NB4 (cell line): Measurements from ENCODE around the gene CCNB1IP1.

Experiments used
- POLR2A ChIP-seq: IDR thresholded peaks from 2 replicates; pipeline ENCODE4 v1.6.1; 2011; ENCODE audit warnings: mild to moderate bottlenecking; ENCODE audit not compliant: insufficient read length; ENCODE audit errors: extremely low read depth
- TF ChIP-seq, protein P1 (sequence below): IDR thresholded peaks from one replicate; pipeline ENCODE4 v1.5.1; 2012; ENCODE audit warnings: low read depth, low read length

DNA sequence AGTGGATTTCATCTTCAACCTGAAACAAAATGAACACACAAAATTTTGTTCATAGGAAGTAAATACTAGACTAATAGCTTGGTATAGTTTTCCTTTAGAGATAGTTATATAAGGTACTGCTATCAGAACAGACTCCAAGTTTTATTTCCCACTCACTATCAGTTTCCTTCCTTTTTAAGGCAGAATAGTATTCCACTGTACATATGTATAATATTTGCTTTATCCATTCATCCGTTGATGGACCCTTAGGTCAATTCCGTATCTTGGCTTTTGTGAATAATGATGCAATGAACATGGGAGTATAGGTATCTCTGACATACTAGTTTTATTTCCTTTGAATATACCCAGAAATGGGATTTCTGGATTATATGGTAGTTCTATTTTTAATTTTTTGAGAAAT lies 3.7 kb downstream of the CCNB1IP1 start:
- TF ChIP-seq, protein P1, sequence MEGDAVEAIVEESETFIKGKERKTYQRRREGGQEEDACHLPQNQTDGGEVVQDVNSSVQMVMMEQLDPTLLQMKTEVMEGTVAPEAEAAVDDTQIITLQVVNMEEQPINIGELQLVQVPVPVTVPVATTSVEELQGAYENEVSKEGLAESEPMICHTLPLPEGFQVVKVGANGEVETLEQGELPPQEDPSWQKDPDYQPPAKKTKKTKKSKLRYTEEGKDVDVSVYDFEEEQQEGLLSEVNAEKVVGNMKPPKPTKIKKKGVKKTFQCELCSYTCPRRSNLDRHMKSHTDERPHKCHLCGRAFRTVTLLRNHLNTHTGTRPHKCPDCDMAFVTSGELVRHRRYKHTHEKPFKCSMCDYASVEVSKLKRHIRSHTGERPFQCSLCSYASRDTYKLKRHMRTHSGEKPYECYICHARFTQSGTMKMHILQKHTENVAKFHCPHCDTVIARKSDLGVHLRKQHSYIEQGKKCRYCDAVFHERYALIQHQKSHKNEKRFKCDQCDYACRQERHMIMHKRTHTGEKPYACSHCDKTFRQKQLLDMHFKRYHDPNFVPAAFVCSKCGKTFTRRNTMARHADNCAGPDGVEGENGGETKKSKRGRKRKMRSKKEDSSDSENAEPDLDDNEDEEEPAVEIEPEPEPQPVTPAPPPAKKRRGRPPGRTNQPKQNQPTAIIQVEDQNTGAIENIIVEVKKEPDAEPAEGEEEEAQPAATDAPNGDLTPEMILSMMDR, result no peak
- no peak for TF ChIP-seq POLR2A
